GM23338 (cell line): Measurements from ENCODE around the gene PTPRE. TPM values are rescaled to one million over a fixed set of nuclear protein-coding genes. Genes with fewer than 3 reads are reported as not detected.

ENCODE experiments used
- ATAC-seq: fragments of 200-7000 bp; cut with Tn5 transposase; 3 replicates; pipeline ENCODE4 v1.9.1; 2020
- DNase-seq: peaks from one replicate; pipeline ENCODE4 v3.0.0-alpha.2; 2015; ENCODE audit warnings: low spot score
- H2AFZ ChIP-seq: fragments of 200-600 bp; sonication (generic); 2 replicates; pipeline ENCODE4 v1.8.0; 2016; ENCODE audit warnings: antibody characterized with exemption, mild to moderate bottlenecking, moderate library complexity
- H3F3A ChIP-seq: fragments of 200-600 bp; sonication (generic); replicated peaks from 2 replicates; pipeline ENCODE4 v1.8.0; 2017; ENCODE audit warnings: antibody characterized with exemption, mixed run types, low read depth
- H3K27ac ChIP-seq: fragments of 200-600 bp; sonication (generic); 2 replicates; pipeline ENCODE4 v1.6.1; 2016; ENCODE audit warnings: low read depth
- H3K27me3 ChIP-seq: fragments of 200-600 bp; sonication (generic); 2 replicates; pipeline ENCODE4 v1.8.0; 2016; ENCODE audit warnings: mild to moderate bottlenecking, mixed run types, moderate library complexity; ENCODE audit not compliant: insufficient read depth
- H3K36me3 ChIP-seq: fragments of 200-600 bp; sonication (generic); 2 replicates; pipeline ENCODE4 v1.8.0; 2016; ENCODE audit warnings: mild to moderate bottlenecking; ENCODE audit not compliant: insufficient read depth
- H3K4me1 ChIP-seq: fragments of 200-600 bp; sonication (generic); 2 replicates; pipeline ENCODE4 v1.8.0; 2016; ENCODE audit warnings: mild to moderate bottlenecking, moderate library complexity; ENCODE audit not compliant: insufficient read depth
- H3K4me2 ChIP-seq: fragments of 200-600 bp; sonication (generic); 2 replicates; pipeline ENCODE4 v1.7.1; 2017; ENCODE audit warnings: mixed run types
- H3K4me3 ChIP-seq: fragments of 200-600 bp; sonication (generic); 2 replicates; pipeline ENCODE4 v1.6.1; 2016; ENCODE audit warnings: mixed run types
- H3K79me2 ChIP-seq: fragments of 200-600 bp; sonication (generic); replicated peaks from 2 replicates; pipeline ENCODE4 v1.8.0; 2017; ENCODE audit warnings: mild to moderate bottlenecking; ENCODE audit not compliant: insufficient read depth
- H3K9me2 ChIP-seq: fragments of 200-600 bp; sonication (generic); 2 replicates; pipeline ENCODE4 v1.8.0; 2017; ENCODE audit not compliant: insufficient read depth
- H4K20me1 ChIP-seq: fragments of 200-600 bp; sonication (generic); replicated peaks from 2 replicates; pipeline ENCODE4 v1.8.0; 2017; ENCODE audit warnings: mild to moderate bottlenecking; ENCODE audit not compliant: insufficient read depth
- H3K27ac Mint-ChIP-seq: 2 replicates; pipeline ENCODE4 v1.8.0; 2020; ENCODE audit warnings: inconsistent platforms, mild to moderate bottlenecking, moderate library complexity, mixed read lengths
- H3K27me3 Mint-ChIP-seq: 3 replicates; pipeline ENCODE4 v1.8.0; 2022; ENCODE audit warnings: low read depth, mild to moderate bottlenecking, moderate library complexity, mixed read lengths, inconsistent platforms; ENCODE audit not compliant: insufficient read depth, poor library complexity
- H3K36me3 Mint-ChIP-seq: 3 replicates; pipeline ENCODE4 v1.8.0; 2021; ENCODE audit warnings: low read depth, mild to moderate bottlenecking, inconsistent platforms, moderate library complexity, mixed read lengths
- H3K4me1 Mint-ChIP-seq: 3 replicates; pipeline ENCODE4 v1.8.0; 2020; ENCODE audit warnings: mild to moderate bottlenecking, inconsistent platforms, mixed read lengths
- H3K4me3 Mint-ChIP-seq: 3 replicates; pipeline ENCODE4 v1.8.0; 2021; ENCODE audit warnings: moderate library complexity, mild to moderate bottlenecking, inconsistent platforms, mixed read lengths
- H3K9me3 Mint-ChIP-seq: 3 replicates; pipeline ENCODE4 v1.8.0; 2020; ENCODE audit warnings: moderate library complexity, mild to moderate bottlenecking, inconsistent platforms, mixed read lengths
- CTCF ChIP-seq, 2 experiments: fragments of 200-600 bp in 1 of 2; sonication (generic) in 1 of 2; conservative IDR thresholded peaks; 2 replicates each; pipeline versions ENCODE4 v1.5.1 to v1.6.1; 2016 to 2017; ENCODE audit warnings: antibody characterized with exemption in 2 of 2, low read depth in 2 of 2, mild to moderate bottlenecking in 2 of 2, moderate library complexity in 1 of 2
- ETS1 ChIP-seq: IDR thresholded peaks from 2 replicates; pipeline ENCODE4 v1.6.1; 2016; ENCODE audit warnings: antibody characterized with exemption
- EZH2 ChIP-seq: fragments of 200-600 bp; sonication (generic); IDR thresholded peaks from one replicate; pipeline ENCODE4 v1.8.0; 2017; ENCODE audit warnings: antibody characterized with exemption, mild to moderate bottlenecking, low read depth; ENCODE audit not compliant: unreplicated experiment
- EZH2phosphoT487 ChIP-seq: fragments of 200-600 bp; sonication (generic); IDR thresholded peaks from one replicate; pipeline ENCODE4 v1.8.1; 2018; ENCODE audit warnings: antibody characterized with exemption; ENCODE audit not compliant: unreplicated experiment
- REST ChIP-seq: IDR thresholded peaks from one replicate; pipeline ENCODE4 v1.6.1; 2018; ENCODE audit warnings: antibody characterized with exemption; ENCODE audit not compliant: unreplicated experiment
- ZNF331 ChIP-seq: fragments of 250-450 bp; sonication (Bioruptor Pico); IDR thresholded peaks from 2 replicates; pipeline ENCODE4 v1.5.0; 2020; ENCODE audit warnings: low read depth, mild to moderate bottlenecking, moderate library complexity
- ZNF462 ChIP-seq: fragments of 250-450 bp; sonication (Bioruptor Pico); IDR thresholded peaks from 2 replicates; pipeline ENCODE4 v1.5.0; 2020; ENCODE audit warnings: mild to moderate bottlenecking, moderate library complexity
- polyA plus RNA-seq: library from polyadenylated mRNA; unstranded; fragments of >200 nt; fragmentation: Nextera tagmentation; extraction: Ambion mirVana; gene quantifications from 2 replicates; pipeline ENCODE4 v1.2.1, GENCODE V29; 2016
- total RNA-seq: library from RNA; depleted of rRNA; stranded (reverse); fragments of >200 nt; shearing (Covaris generic); gene quantifications from 2 replicates; pipeline ENCODE4 v1.2.3, GENCODE V29; 2014

The PTPRE gene
- total and polyA plus RNA-seq, 2 experiments from 2014 or later: 0.34 to 0.42 TPM

GRCh38 chr10:127882801-127883459, 24.0 kb upstream of the PTPRE start:
- no peak for TF ChIP-seq ZNF331 (CRISPR knock-in tag)
- no peak for TF ChIP-seq REST
- no peak for TF ChIP-seq ETS1
- no peak for TF ChIP-seq EZH2
- no peak for TF ChIP-seq EZH2phosphoT487
- TF ChIP-seq ZNF462 (CRISPR knock-in tag): no peak
- no peak for TF ChIP-seq CTCF (conservative IDR thresholded peaks at IDR 0.05; ENCODE audit: low read depth in 2 of 2)
- Histone ChIP-seq H3K36me3 (no peaks in the 10 kb centered on the region), H3K9me2 (no peaks in the 10 kb centered on the region), H3K4me2 (no peak overlapping the region), H3K4me3 (no peak overlapping the region), H3K27me3 (no peaks in the 10 kb centered on the region), H3K79me2 (no peaks in the 10 kb centered on the region), H3K27ac (no peak overlapping the region), H4K20me1 (no peaks in the 10 kb centered on the region), H3F3A (no peaks in the 10 kb centered on the region), H3K4me1 (no peaks in the 10 kb centered on the region), H2AFZ (no peak overlapping the region)
- no peaks in the 10 kb centered on the region for H3K36me3 Mint-ChIP-seq
- H3K4me1 Mint-ChIP-seq: 0 out of 3 replicates have a peak, but pooled peaks cover 4% of the 10 kb centered on the region
- H3K9me3 Mint-ChIP-seq: no peaks in the 10 kb centered on the region
- H3K27me3 Mint-ChIP-seq: peaks cover 9% of the 10 kb centered on the region
- DNase-seq: no peak
- H3K27ac Mint-ChIP-seq: no peak overlapping the region
- H3K4me3 Mint-ChIP-seq: no peak overlapping the region
- ATAC-seq: no peak
